CD14-positive monocyte (primary cell): ENCODE results near the gene TRPM7. TPM values are rescaled to one million over a fixed set of nuclear protein-coding genes. Genes with fewer than 3 reads are reported as not detected.
A peak's percentile ranks its signal among the peaks of the same experiment; 100 is the strongest.

Experiments
- DNase-seq, 3 donors: peaks; one replicate each; pipeline ENCODE4 v3.0.0-alpha.2; 2011 to 2022
- H2AFZ ChIP-seq: 2 replicates; pipeline ENCODE4 v1.6.0; 2012; ENCODE audit warnings: mild to moderate bottlenecking, low read depth, low read length, inconsistent platforms; ENCODE audit not compliant: insufficient read depth, poor library complexity, severe bottlenecking
- H3K27ac ChIP-seq, 2 donors: 1 replicate in 1 of 2; 2 replicates in 1 of 2; pipeline ENCODE4 v1.5.1; 2012 to 2013; ENCODE audit warnings: low read length in 2 of 2, control low read depth in 1 of 2, inconsistent platforms in 1 of 2, low read depth in 1 of 2, mild to moderate bottlenecking in 1 of 2
- H3K27me3 ChIP-seq, 2 donors: one replicate each; pipeline versions ENCODE4 v1.6.0 to v1.6.1; 2011 to 2013; ENCODE audit warnings: low read length in 2 of 2; ENCODE audit not compliant: control insufficient read depth in 2 of 2, insufficient read depth in 2 of 2
- H3K36me3 ChIP-seq, 2 donors: replicated peaks in 1 of 2; 1 replicate in 1 of 2; 2 replicates in 1 of 2; pipeline versions ENCODE4 v1.5.1 to v1.6.1; 2012 to 2013; ENCODE audit warnings: low read length in 2 of 2, control low read depth in 1 of 2, inconsistent platforms in 1 of 2, mild to moderate bottlenecking in 1 of 2; ENCODE audit not compliant: insufficient read depth in 2 of 2, control insufficient read depth in 1 of 2
- H3K4me1 ChIP-seq, 2 donors: 1 replicate in 1 of 2; 2 replicates in 1 of 2; pipeline versions ENCODE4 v1.5.1 to v1.6.1; 2012 to 2013; ENCODE audit warnings: low read length in 2 of 2, control low read depth in 1 of 2, inconsistent platforms in 1 of 2, mild to moderate bottlenecking in 1 of 2, moderate library complexity in 1 of 2; ENCODE audit not compliant: insufficient read depth in 2 of 2, control insufficient read depth in 1 of 2
- H3K4me2 ChIP-seq: replicated peaks from 2 replicates; pipeline ENCODE3; 2012; ENCODE audit warnings: low read length, moderate library complexity, mild to moderate bottlenecking; ENCODE audit not compliant: poor library complexity, severe bottlenecking; ENCODE audit errors: extremely low read depth
- H3K4me3 ChIP-seq, 3 experiments: fragments of 200-600 bp in 1 of 3; sonication (generic) in 1 of 3; replicated peaks in 1 of 3; 1 replicate in 2 of 3; 2 replicates in 1 of 3; pipeline ENCODE4 v1.5.1; 2011 to 2013; ENCODE audit warnings: low read length in 3 of 3, mild to moderate bottlenecking in 3 of 3, control low read depth in 2 of 3, low read depth in 2 of 3, inconsistent platforms in 1 of 3, moderate library complexity in 1 of 3
- H3K79me2 ChIP-seq: 2 replicates; pipeline ENCODE4 v1.6.0; 2012; ENCODE audit warnings: mild to moderate bottlenecking, control low read depth, inconsistent platforms, low read length, moderate library complexity; ENCODE audit not compliant: insufficient read depth
- H3K9ac ChIP-seq: 2 replicates; pipeline ENCODE4 v1.6.0; 2017; ENCODE audit warnings: low read length, mild to moderate bottlenecking; ENCODE audit not compliant: insufficient read depth, poor library complexity, severe bottlenecking
- H3K9me3 ChIP-seq, 2 donors: replicated peaks in 1 of 2; 1 replicate in 1 of 2; 2 replicates in 1 of 2; pipeline versions ENCODE4 v1.5.1 to v1.6.1; 2012 to 2013; ENCODE audit warnings: low read length in 2 of 2, control low read depth in 1 of 2; ENCODE audit not compliant: control insufficient read depth in 1 of 2, insufficient read depth in 1 of 2
- H4K20me1 ChIP-seq: 2 replicates; pipeline ENCODE4 v1.6.0; 2012; ENCODE audit warnings: mild to moderate bottlenecking, low read length, control low read depth, moderate library complexity; ENCODE audit not compliant: insufficient read depth
- H3K27ac Mint-ChIP-seq, 7 donors: one replicate each; pipeline ENCODE4 v1.8.0; 2020; ENCODE audit warnings: mild to moderate bottlenecking in 7 of 7, mixed read lengths in 7 of 7, moderate library complexity in 6 of 7, inconsistent platforms in 2 of 7
- H3K27me3 Mint-ChIP-seq, 3 donors: one replicate each; pipeline ENCODE4 v1.8.0; 2021 to 2022; ENCODE audit warnings: low read depth in 3 of 3, mild to moderate bottlenecking in 3 of 3, mixed read lengths in 3 of 3, moderate library complexity in 3 of 3, inconsistent platforms in 1 of 3
- H3K36me3 Mint-ChIP-seq, 2 donors: one replicate each; pipeline ENCODE4 v1.8.0; 2020; ENCODE audit warnings: mixed read lengths in 2 of 2, inconsistent platforms in 1 of 2, mild to moderate bottlenecking in 1 of 2
- H3K4me1 Mint-ChIP-seq: one replicate; pipeline ENCODE4 v1.8.0; 2020; ENCODE audit warnings: mild to moderate bottlenecking, mixed read lengths
- H3K4me3 Mint-ChIP-seq, 2 donors: one replicate each; pipeline ENCODE4 v1.8.0; 2020; ENCODE audit warnings: mild to moderate bottlenecking in 2 of 2, mixed read lengths in 2 of 2, moderate library complexity in 1 of 2
- H3K9me3 Mint-ChIP-seq, 7 donors: one replicate each; pipeline ENCODE4 v1.8.0; 2020 to 2022; ENCODE audit warnings: mixed read lengths in 7 of 7, mild to moderate bottlenecking in 6 of 7, moderate library complexity in 6 of 7, inconsistent platforms in 2 of 7
- CTCF ChIP-seq: fragments of 200-600 bp; IDR thresholded peaks from one replicate; pipeline ENCODE4 v1.8.0; 2022; ENCODE audit warnings: antibody characterized with exemption, mild to moderate bottlenecking
- WGBS: methylation state at CpG from one replicate; pipeline ENCODE4 v1.1.5; 2013; ENCODE audit warnings: missing lambda C conversion rate; ENCODE audit not compliant: insufficient coverage; 5-methylcytosine and 5-hydroxymethylcytosine counted together
- intact Hi-C, 2 donors: fragments of 100-400 bp; cut with micrococcal nuclease; formaldehyde crosslinking; loops; one replicate each; pipeline versions ENCODE4 v1.15.0 to v1.15.1; 2023
- polyA plus RNA-seq, 3 donors: library from polyadenylated mRNA; depleted of rRNA in 1 of 3; unstranded in 2 of 3; stranded (reverse) in 1 of 3; fragments of 300-500 nt in 2 of 3; fragments of >200 nt in 1 of 3; fragmentation: Illumina TruSeq in 2 of 3; gene quantifications; 1 replicate in 2 of 3; 2 replicates in 1 of 3; pipeline ENCODE4 v1.2.3, GENCODE V29; 2012 to 2021

The TRPM7 gene
- polyA plus RNA-seq, 3 donors = 5.5 to 22.4 (median 8.1) TPM

- Mint-ChIP-seq H3K9me3 (no peaks in the 10 kb centered on the region), H3K4me3 (no peak overlapping the region), H3K27ac (no peak overlapping the region), H3K4me1 (peaks cover 2% of the 10 kb centered on the region), H3K36me3 (peaks cover 67 to 78% of the 10 kb centered on the region in 2 donors), H3K27me3 (no peaks in the 10 kb centered on the region)
- H2AFZ ChIP-seq = no peak overlapping the region
- H3K27ac ChIP-seq = no peak overlapping the region
- H3K9ac ChIP-seq = no peak overlapping the region
- no peak overlapping the region for H3K4me3 ChIP-seq
- WGBS = no CpG with 5 or more reads among the region's 1 CpG
- no peak for TF ChIP-seq CTCF
- intact Hi-C loops = no loop called here
- H3K36me3 ChIP-seq = peaks cover 91 to 100% of the 10 kb centered on the region in 2 donors
- H3K4me1 ChIP-seq = no peaks in the 10 kb centered on the region
- H3K9me3 ChIP-seq = no peaks in the 10 kb centered on the region
- H3K4me2 ChIP-seq = no peak overlapping the region
- no peak for DNase-seq
- H3K27me3 ChIP-seq = no peaks in the 10 kb centered on the region
- no peaks in the 10 kb centered on the region for H3K79me2 ChIP-seq
- H4K20me1 ChIP-seq = no peaks in the 10 kb centered on the region
Observed at GRCh38 chr15:50590288-50590687, 96.3 kb downstream of the TRPM7 start.

GRCh38 chr15:50577492-50577891 lies 109.1 kb downstream of the TRPM7 start:
- Histone ChIP-seq H3K27ac (peak overlapping the region in 1 of 2 donors; percentile 64), H3K4me3 (no peak overlapping the region), H3K79me2 (no peaks in the 10 kb centered on the region), H3K4me2 (no peak overlapping the region), H3K36me3 (peaks cover 24 to 65% of the 10 kb centered on the region in 2 donors), H3K9me3 (no peaks in the 10 kb centered on the region), H4K20me1 (no peaks in the 10 kb centered on the region), H2AFZ (no peak overlapping the region), H3K4me1 (peaks cover 39 to 56% of the 10 kb centered on the region in 2 donors), H3K9ac (no peak overlapping the region), H3K27me3 (no peaks in the 10 kb centered on the region)
- Mint-ChIP-seq H3K27ac (peak overlapping the region in 3 of 7 donors; percentile 84 to 90 (median 87)), H3K4me1 (peaks cover 54% of the 10 kb centered on the region), H3K27me3 (no peaks in the 10 kb centered on the region), H3K9me3 (no peaks in the 10 kb centered on the region), H3K4me3 (no peak overlapping the region), H3K36me3 (peaks cover 42 to 47% of the 10 kb centered on the region in 2 donors)
- TF ChIP-seq CTCF = no peak
- no CpG with 5 or more reads among the region's 2 CpGs for WGBS
- DNase-seq = no peak
- intact Hi-C loops = no loop called here
